Choroid plexus epithelial cell (primary cell): ENCODE results near the gene KDM3A.

Source experiments
- DNase-seq: peaks from one replicate; pipeline ENCODE4 v3.0.0-alpha.2; 2010; ENCODE audit warnings: low read depth
- H3K4me3 ChIP-seq: 2 replicates; pipeline ENCODE4 v1.5.1; 2011; ENCODE audit warnings: low read depth, mild to moderate bottlenecking, control low read depth, low read length, moderate library complexity
- CTCF ChIP-seq: conservative IDR thresholded peaks from 2 replicates; pipeline ENCODE4 v1.5.1; 2011; ENCODE audit warnings: low read depth, mild to moderate bottlenecking, control low read depth, inconsistent platforms, low read length, moderate library complexity

The KDM3A gene

GRCh38 chr2:86400321-86400720 is 40.9 kb upstream of the KDM3A start:
- TF ChIP-seq CTCF: no peak
- DNase-seq: no peak
- no peak overlapping the region for H3K4me3 ChIP-seq

GRCh38 chr2:86410581-86410980 is 30.6 kb upstream of the KDM3A start:
- H3K4me3 ChIP-seq: no peak overlapping the region
- DNase-seq: no peak
- TF ChIP-seq CTCF: no peak

- no peak for TF ChIP-seq CTCF
- DNase-seq: no peak
Observed at GRCh38 chr2:86411396-86411795, 29.8 kb upstream of the KDM3A start.

GRCh38 chr2:86412007-86412406 is 29.2 kb upstream of the KDM3A start:
- no peak for TF ChIP-seq CTCF
- no peak overlapping the region for H3K4me3 ChIP-seq
- no peak for DNase-seq

More at GRCh38 chr2:86411396-86411795, 29.8 kb upstream of the KDM3A start:
- no peak overlapping the region for H3K4me3 ChIP-seq

GRCh38 chr2:86413296-86414094 is 27.7 kb upstream of the KDM3A start:
- no peak for DNase-seq
- H3K4me3 ChIP-seq: no peak overlapping the region
- TF ChIP-seq CTCF: no peak

GRCh38 chr2:86414996-86415395 is 26.2 kb upstream of the KDM3A start:
- no peak for TF ChIP-seq CTCF
- no peak overlapping the region for H3K4me3 ChIP-seq
- DNase-seq: no peak

GRCh38 chr2:86416146-86416545 is 25.0 kb upstream of the KDM3A start:
- DNase-seq: no peak
- no peak for TF ChIP-seq CTCF
- no peak overlapping the region for H3K4me3 ChIP-seq
